GM12891 (cell line): ENCODE results near the gene SNAI3.

Source experiments
- POLR2A ChIP-seq: IDR thresholded peaks from 2 replicates; pipeline ENCODE4 v1.6.1; 2011; ENCODE audit warnings: low read depth, low read length, control low read depth
- POLR2AphosphoS5 ChIP-seq: IDR thresholded peaks from 2 replicates; pipeline ENCODE4 v1.6.1; 2011; ENCODE audit warnings: low read depth, low read length, control low read depth
- SPI1 ChIP-seq: IDR thresholded peaks from 2 replicates; pipeline ENCODE4 v1.6.1; 2011; ENCODE audit warnings: low read depth, low read length, control low read depth
- TAF1 ChIP-seq: IDR thresholded peaks from 2 replicates; pipeline ENCODE4 v1.6.1; 2011; ENCODE audit warnings: low read depth, low read length, control low read depth

- TF ChIP-seq POLR2A = no peak
- TF ChIP-seq POLR2AphosphoS5 = no peak
- no peak for TF ChIP-seq TAF1
- TF ChIP-seq SPI1 = no peak
These were observed 24.8 kb downstream of the SNAI3 start for GRCh38 chr16:88661468-88661867.
